H1 (cell line): ENCODE data around the gene HAND1. TPM values are rescaled to one million over a fixed set of nuclear protein-coding genes. Genes with fewer than 3 reads are reported as not detected.

Source experiments
- CEBPB ChIP-seq: IDR thresholded peaks from 2 replicates; pipeline ENCODE4 v1.6.1; 2012; ENCODE audit warnings: low read depth, low read length
- KDM5A ChIP-seq: fragments of 200-600 bp; IDR thresholded peaks from 2 replicates; pipeline ENCODE4 v1.7.1; 2012; ENCODE audit warnings: mild to moderate bottlenecking, low read length, inconsistent platforms, mixed read lengths
- polyA plus RNA-seq, 7 experiments: library from polyadenylated mRNA; depleted of rRNA in 3 of 7; stranded (reverse) in 5 of 7; unstranded in 2 of 7; fragments of >200 nt in 5 of 7; fragments of 200-250 nt in 2 of 7; gene quantifications; 1 replicate in 5 of 7; 2 replicates in 1 of 7; 4 replicates in 1 of 7; pipeline versions ENCODE4 v1.2.1 to v1.2.3, GENCODE V29; 2011 to 2013; ENCODE audit warnings: missing spikeins in 2 of 7, mixed read lengths in 2 of 7
- total RNA-seq: library from RNA; stranded (reverse); fragmentation: NEBNext Ultra II Directional; extraction: Animal tissue kit (Norgen Biotek cat#: 25700); gene quantifications from 2 replicates; pipeline ENCODE4 v1.2.1, GENCODE V29; 2021
- TF ChIP-seq, protein P1 (sequence below): fragments of 300-600 bp; sonication (generic); IDR thresholded peaks from 2 replicates; pipeline ENCODE4 v1.7.1; 2012; ENCODE audit warnings: low read length, moderate library complexity, mild to moderate bottlenecking, inconsistent platforms; ENCODE audit not compliant: insufficient replicate concordance

Gene HAND1
- total and polyA plus RNA-seq, 2 of the 8 experiments (the other 6 are each of a cell fraction or from before 2014, with no cell fraction given): 0.06 TPM; not detected in 1

DNA sequence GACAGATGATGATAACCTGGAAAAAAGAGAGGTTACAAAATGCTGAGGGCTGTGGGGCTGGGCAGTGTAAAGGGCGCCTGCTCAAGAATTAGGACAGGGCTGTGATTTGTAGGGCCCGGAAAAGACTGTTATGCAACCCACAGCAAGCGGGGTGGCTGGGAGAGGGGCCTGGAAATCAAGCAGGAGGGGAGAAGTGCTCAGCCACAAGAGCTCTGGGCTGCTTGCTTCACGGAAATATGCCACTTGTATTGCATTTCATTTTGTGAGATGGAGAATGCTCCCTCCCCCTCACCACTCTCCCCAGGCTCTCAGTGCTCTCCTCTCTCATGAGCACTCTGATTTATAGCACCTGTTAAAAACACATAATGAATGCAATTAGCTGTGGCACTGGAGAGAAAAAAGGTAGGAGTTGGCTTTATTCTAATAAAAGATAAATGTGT lies 8.4 kb upstream of the HAND1 start (continued):
- TF ChIP-seq, protein P1, sequence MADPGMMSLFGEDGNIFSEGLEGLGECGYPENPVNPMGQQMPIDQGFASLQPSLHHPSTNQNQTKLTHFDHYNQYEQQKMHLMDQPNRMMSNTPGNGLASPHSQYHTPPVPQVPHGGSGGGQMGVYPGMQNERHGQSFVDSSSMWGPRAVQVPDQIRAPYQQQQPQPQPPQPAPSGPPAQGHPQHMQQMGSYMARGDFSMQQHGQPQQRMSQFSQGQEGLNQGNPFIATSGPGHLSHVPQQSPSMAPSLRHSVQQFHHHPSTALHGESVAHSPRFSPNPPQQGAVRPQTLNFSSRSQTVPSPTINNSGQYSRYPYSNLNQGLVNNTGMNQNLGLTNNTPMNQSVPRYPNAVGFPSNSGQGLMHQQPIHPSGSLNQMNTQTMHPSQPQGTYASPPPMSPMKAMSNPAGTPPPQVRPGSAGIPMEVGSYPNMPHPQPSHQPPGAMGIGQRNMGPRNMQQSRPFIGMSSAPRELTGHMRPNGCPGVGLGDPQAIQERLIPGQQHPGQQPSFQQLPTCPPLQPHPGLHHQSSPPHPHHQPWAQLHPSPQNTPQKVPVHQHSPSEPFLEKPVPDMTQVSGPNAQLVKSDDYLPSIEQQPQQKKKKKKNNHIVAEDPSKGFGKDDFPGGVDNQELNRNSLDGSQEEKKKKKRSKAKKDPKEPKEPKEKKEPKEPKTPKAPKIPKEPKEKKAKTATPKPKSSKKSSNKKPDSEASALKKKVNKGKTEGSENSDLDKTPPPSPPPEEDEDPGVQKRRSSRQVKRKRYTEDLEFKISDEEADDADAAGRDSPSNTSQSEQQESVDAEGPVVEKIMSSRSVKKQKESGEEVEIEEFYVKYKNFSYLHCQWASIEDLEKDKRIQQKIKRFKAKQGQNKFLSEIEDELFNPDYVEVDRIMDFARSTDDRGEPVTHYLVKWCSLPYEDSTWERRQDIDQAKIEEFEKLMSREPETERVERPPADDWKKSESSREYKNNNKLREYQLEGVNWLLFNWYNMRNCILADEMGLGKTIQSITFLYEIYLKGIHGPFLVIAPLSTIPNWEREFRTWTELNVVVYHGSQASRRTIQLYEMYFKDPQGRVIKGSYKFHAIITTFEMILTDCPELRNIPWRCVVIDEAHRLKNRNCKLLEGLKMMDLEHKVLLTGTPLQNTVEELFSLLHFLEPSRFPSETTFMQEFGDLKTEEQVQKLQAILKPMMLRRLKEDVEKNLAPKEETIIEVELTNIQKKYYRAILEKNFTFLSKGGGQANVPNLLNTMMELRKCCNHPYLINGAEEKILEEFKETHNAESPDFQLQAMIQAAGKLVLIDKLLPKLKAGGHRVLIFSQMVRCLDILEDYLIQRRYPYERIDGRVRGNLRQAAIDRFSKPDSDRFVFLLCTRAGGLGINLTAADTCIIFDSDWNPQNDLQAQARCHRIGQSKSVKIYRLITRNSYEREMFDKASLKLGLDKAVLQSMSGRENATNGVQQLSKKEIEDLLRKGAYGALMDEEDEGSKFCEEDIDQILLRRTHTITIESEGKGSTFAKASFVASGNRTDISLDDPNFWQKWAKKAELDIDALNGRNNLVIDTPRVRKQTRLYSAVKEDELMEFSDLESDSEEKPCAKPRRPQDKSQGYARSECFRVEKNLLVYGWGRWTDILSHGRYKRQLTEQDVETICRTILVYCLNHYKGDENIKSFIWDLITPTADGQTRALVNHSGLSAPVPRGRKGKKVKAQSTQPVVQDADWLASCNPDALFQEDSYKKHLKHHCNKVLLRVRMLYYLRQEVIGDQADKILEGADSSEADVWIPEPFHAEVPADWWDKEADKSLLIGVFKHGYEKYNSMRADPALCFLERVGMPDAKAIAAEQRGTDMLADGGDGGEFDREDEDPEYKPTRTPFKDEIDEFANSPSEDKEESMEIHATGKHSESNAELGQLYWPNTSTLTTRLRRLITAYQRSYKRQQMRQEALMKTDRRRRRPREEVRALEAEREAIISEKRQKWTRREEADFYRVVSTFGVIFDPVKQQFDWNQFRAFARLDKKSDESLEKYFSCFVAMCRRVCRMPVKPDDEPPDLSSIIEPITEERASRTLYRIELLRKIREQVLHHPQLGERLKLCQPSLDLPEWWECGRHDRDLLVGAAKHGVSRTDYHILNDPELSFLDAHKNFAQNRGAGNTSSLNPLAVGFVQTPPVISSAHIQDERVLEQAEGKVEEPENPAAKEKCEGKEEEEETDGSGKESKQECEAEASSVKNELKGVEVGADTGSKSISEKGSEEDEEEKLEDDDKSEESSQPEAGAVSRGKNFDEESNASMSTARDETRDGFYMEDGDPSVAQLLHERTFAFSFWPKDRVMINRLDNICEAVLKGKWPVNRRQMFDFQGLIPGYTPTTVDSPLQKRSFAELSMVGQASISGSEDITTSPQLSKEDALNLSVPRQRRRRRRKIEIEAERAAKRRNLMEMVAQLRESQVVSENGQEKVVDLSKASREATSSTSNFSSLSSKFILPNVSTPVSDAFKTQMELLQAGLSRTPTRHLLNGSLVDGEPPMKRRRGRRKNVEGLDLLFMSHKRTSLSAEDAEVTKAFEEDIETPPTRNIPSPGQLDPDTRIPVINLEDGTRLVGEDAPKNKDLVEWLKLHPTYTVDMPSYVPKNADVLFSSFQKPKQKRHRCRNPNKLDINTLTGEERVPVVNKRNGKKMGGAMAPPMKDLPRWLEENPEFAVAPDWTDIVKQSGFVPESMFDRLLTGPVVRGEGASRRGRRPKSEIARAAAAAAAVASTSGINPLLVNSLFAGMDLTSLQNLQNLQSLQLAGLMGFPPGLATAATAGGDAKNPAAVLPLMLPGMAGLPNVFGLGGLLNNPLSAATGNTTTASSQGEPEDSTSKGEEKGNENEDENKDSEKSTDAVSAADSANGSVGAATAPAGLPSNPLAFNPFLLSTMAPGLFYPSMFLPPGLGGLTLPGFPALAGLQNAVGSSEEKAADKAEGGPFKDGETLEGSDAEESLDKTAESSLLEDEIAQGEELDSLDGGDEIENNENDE: no peak
- TF ChIP-seq KDM5A: no peak
- peak; percentile 62; the same call in 1 of the 2 replicates for TF ChIP-seq CEBPB
